OCI-M2 (cell line): ENCODE measurements around the gene MMP12.
"Not testable (repeated sequence)": the region's sequence is repeated elsewhere in the genome, so short reads cannot be mapped to it uniquely, and the experiment has no call there.

Experiments
- DNase-seq: peaks from one replicate; lab custom pipeline; 2025; ENCODE audit not compliant: unreplicated experiment; lab: John Stamatoyannopoulos, UW

The MMP12 gene

DNA sequence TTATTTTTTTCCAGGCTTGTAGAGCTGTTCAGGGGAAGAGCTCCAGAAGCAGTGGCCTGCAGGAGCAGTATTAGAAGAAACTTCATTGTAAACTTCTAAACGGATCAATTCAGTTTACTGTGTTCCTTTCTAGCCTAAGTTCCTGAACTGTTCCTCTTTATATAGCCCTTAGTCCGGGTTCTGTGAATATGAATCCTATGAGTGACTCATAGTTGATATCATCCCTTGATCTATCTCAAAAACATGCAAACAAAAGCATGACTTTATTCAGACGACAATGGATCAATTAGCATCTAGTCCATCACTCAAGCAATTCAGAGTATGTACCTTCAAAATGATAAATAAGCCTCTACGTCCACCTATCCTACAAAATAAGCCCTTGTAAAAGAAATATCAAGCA is at the start of gene MMP12:
TSS of gene MMP12 (minus strand) at position 131 of the 400 bp plus-strand sequence. CDS start at position 86, 45 bp downstream.
- DNase-seq: no peak

DNA sequence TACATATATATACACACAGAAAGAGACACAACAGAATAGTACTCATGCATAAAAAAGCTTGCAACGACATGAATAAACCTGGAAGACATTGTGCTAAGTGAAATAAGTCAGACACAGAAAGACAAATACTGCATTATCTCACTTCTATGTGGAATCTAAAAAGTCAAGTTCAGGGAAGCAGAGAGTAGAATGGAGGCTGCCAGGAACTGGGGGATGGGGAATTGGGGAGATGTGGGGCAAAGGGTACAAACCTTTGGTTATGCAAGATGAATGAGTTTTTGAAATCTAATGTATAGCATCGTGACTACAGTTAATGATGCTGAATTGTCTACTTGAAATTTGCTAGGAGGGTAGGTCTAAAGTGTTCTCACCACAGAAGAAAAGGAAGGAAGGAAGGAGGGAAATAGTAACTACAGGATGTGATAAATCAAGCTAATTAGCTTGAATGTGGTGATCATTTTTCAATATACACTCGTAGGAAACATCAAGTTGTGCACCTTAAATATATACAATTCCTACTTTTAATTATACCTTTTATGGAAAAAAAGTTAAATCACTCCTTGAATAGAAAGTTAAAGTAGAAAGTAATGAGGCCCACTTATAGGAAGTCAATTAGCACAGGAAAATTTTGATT is 46.9 kb upstream of the MMP12 start:
- DNase-seq: no peak

GRCh38 chr11:102920118-102920684 is 45.4 kb upstream of the MMP12 start:
- no peak for DNase-seq

DNA sequence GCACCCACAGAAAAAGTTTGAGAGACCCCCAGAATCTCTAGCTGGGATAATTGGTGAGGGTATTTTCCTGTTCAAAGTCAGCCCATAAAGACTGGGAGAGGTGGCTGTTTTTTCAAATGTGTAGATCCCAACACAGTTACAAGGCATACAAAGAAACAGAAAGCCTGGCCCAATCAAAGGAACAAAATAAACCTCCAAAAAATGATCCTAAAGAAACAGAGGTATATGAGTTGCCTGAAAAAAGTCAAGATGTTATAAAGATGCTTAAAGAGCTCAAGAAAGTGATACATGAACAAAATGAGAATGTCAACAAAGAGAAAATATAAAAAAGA is 40.2 kb upstream of the MMP12 start:
- no peak for DNase-seq

DNA sequence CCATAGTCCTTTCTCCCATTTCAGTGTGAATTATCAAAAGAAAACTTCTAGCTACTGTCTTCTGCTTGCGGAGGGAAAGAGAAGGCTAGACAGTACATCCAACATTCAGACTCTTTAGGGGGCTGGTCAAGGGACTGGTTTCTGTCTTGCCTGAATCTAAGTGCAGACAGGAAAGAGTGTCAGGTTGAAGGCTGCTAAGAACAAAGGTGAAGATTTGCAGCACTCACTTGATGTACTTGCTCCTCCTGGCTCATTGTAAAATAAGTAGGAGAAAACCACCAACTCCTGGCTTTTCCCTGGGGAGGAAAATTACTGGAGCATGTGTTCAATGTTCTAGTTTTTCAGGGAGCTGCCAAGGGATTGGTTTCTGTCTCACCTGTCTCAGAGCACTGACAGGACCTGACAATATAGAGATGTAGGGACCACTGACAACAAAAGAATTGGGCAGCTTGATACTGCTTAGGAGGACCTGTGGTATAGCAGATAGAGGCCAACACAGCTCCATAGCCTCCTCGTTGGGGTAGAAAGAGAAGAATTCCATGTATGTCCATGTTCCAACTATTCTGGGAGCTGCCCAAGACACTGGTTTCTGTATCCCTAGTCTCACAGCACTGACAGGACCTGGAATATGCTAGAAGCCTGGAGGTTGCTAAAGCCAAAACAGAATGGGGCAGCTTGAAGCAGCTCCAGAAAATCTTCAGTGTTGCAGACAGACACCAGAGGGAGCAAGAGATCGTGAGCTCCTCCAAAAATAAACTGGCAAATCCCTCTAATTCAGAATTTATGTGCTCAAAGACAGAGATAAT is 39.7 kb upstream of the MMP12 start:
- no peak for DNase-seq

DNA sequence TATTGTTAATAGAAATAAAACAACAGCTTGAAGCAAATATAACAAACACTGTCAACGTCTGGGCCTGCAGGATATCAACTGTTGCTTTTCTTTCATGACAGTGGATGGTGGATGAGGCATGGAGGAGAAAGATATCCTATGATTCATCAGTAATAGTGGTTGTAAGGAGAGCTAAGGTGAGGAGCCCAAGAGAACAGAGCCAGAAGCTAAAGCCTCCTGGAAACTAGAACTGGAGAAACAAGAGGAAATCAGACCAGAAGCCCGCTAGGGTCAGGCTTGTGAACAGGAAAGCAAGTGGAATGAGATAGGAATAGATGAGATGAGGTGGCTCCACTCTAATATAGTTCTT is 37.7 kb upstream of the MMP12 start:
- no peak for DNase-seq

- DNase-seq: no peak
These were observed 37.1 kb upstream of the MMP12 start for GRCh38 chr11:102911758-102912481.

- DNase-seq: not testable (repeated sequence)
These were observed 31.1 kb upstream of the MMP12 start for GRCh38 chr11:102905848-102906247.

- DNase-seq: not testable (repeated sequence)
These were observed 29.1 kb upstream of the MMP12 start for GRCh38 chr11:102903895-102904294.

DNA sequence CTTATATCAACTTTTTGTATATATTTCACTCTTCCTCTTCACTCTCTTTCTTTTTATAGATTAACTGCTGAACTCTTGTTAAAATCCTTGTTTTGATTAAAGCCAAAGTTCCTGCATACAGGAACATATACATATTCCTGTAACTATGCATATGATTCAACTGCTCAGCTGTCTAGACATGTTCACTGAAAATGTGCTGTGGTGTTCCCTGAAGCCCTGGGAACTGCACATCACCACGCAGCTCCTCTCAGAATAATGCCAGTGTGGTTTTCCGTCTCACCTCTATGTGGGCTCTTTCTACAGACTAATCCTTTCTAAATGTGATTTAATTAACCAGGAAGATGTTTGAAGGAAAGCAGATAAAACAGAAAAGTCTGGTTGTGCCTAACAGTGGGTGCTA is 25.6 kb upstream of the MMP12 start:
- DNase-seq: no peak

- DNase-seq: no peak
These were observed 17.0 kb upstream of the MMP12 start for GRCh38 chr11:102891736-102892135.

GRCh38 chr11:102886999-102887398 is 12.2 kb upstream of the MMP12 start:
- DNase-seq: no peak

- no peak for DNase-seq
These were observed 8.4 kb upstream of the MMP12 start for GRCh38 chr11:102883141-102883540.

DNA sequence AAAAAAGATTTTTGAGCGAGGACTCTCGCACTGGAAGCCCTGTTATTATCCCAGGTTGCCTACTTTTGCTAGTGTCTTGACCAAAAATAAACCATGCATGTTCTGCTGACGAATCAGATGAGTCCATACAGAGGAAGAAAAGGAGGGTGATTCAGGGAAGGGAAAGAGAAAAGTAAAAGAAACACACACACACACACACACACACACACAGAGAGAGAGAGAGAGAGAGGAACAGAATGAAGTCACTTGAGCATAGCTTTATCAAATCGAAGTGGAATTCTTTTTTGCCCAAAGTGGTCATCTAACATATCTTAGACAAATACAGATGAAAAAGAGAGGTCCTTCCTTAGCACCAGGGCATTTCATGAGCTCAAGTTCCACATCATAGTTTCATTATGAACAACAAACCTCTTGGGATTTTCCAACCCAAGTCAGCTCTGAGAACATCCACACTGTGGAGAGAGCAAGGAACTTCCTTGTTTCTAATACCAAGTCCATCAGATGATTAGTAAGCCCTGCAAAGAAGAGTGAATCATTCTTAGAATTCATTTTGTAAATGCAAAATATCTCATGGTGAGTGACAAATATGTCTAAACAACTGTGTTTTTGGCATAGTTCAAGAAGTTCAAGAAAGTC is 7.7 kb upstream of the MMP12 start:
- no peak for DNase-seq

- DNase-seq: no peak
These were observed 5.0 kb upstream of the MMP12 start for GRCh38 chr11:102879801-102880200.

DNA sequence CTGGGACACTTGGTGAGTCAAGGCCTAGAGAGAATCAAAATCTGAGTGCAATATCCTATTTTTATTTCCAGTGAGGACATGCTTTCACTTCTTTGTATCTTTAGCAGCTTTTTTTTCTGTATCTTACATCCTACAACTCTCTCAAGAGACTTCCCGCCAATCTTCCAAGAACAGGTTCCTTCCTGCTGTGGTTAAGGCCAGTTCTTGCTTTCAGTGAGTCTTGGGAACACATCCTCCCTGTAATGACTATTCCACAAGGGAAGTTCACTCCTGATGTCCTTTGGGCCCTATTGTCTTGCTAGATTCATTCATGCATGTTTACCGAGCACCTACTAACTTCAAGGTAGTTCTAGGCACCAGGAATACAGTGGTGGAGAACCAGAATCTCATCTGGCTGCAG is 3.8 kb upstream of the MMP12 start:
- DNase-seq: no peak

- not testable (repeated sequence) for DNase-seq
These were observed 5.3 kb downstream of the MMP12 start for GRCh38 chr11:102869354-102869964.

- DNase-seq: no peak
These were observed 6.4 kb downstream of the MMP12 start for GRCh38 chr11:102868339-102868738.

- no peak for DNase-seq
These were observed 10.1 kb downstream of the MMP12 start for GRCh38 chr11:102864724-102865123.

GRCh38 chr11:102853956-102854355 is 20.8 kb downstream of the MMP12 start:
- no peak for DNase-seq

- no peak for DNase-seq
These were observed 21.7 kb downstream of the MMP12 start for GRCh38 chr11:102853055-102853454.
